H1 (cell line): Measurements from ENCODE around the gene HIGD2B. TPM values are rescaled to one million over a fixed set of nuclear protein-coding genes. Genes with fewer than 3 reads are reported as not detected.
"Not testable (repeated sequence)": the region's sequence is repeated elsewhere in the genome, so short reads cannot be mapped to it uniquely, and the experiment has no call there.

ENCODE experiments used
- CTCF ChIA-PET: fragments of 300-600 bp; sonication (Branson Sonifier 250); formaldehyde crosslinking; loops from one replicate; lab custom pipeline; 2021; ENCODE audit not compliant: partially characterized antibody; lab: Charles Lee
- POLR2A ChIA-PET: fragments of 300-600 bp; sonication (Branson Sonifier 250); formaldehyde crosslinking; loops from one replicate; lab custom pipeline; 2021; ENCODE audit warnings: inconsistent platforms; ENCODE audit not compliant: partially characterized antibody; lab: Charles Lee
- DNase-seq, 2 experiments: peaks; one replicate each; pipeline versions ENCODE4 v3.0.0 to v3.0.0-alpha.2; 2010 to 2022; ENCODE audit warnings: low spot score in 2 of 2, low read depth in 1 of 2, mixed read lengths in 1 of 2
- FAIRE-seq: peaks from 2 replicates; lab custom pipeline; 2011; peaks lifted over from hg19 to GRCh38; lab: Jason Lieb, UNC
- H2AFZ ChIP-seq: 2 replicates; pipeline ENCODE4 v1.8.1; 2012; ENCODE audit warnings: low read length, inconsistent platforms
- H2AK5ac ChIP-seq: 2 replicates; pipeline ENCODE4 v1.6.1; 2013; ENCODE audit warnings: low read depth, low read length
- H2BK120ac ChIP-seq: replicated peaks from 2 replicates; pipeline ENCODE3; 2013; ENCODE audit warnings: low read depth, low read length, inconsistent platforms
- H2BK12ac ChIP-seq: 2 replicates; pipeline ENCODE4 v1.6.1; 2013; ENCODE audit warnings: low read depth, low read length
- H2BK15ac ChIP-seq: 2 replicates; pipeline ENCODE4 v1.6.1; 2013; ENCODE audit warnings: low read length
- H2BK20ac ChIP-seq: 2 replicates; pipeline ENCODE4 v1.6.1; 2013; ENCODE audit warnings: low read length
- H2BK5ac ChIP-seq: 2 replicates; pipeline ENCODE4 v1.6.1; 2013; ENCODE audit warnings: low read depth, low read length
- H3K14ac ChIP-seq: 2 replicates; pipeline ENCODE4 v1.6.1; 2013; ENCODE audit warnings: inconsistent platforms; ENCODE audit not compliant: insufficient read length
- H3K18ac ChIP-seq: 2 replicates; pipeline ENCODE4 v1.6.1; 2013; ENCODE audit warnings: low read length; ENCODE audit errors: extremely low read depth
- H3K23ac ChIP-seq: 2 replicates; pipeline ENCODE4 v1.6.1; 2013; ENCODE audit warnings: inconsistent platforms; ENCODE audit not compliant: insufficient read length
- H3K23me2 ChIP-seq: 2 replicates; pipeline ENCODE4 v1.6.1; 2013; ENCODE audit warnings: low read depth, low read length
- H3K27ac ChIP-seq: 2 replicates; pipeline ENCODE4 v1.6.1; 2011; ENCODE audit warnings: low read depth, low read length, inconsistent platforms
- H3K27me3 ChIP-seq, 4 experiments: replicated peaks in 1 of 4; 1 replicate in 1 of 4; 2 replicates in 3 of 4; pipeline versions ENCODE4 v1.6.1 to v1.8.1; 2011 to 2013; ENCODE audit warnings: low read length in 3 of 4, mild to moderate bottlenecking in 3 of 4, inconsistent platforms in 2 of 4, mixed read lengths in 2 of 4, moderate library complexity in 1 of 4; ENCODE audit not compliant: control insufficient read depth in 3 of 4, insufficient read depth in 3 of 4; ENCODE audit errors: extremely low read depth in 1 of 4
- H3K36me3 ChIP-seq, 4 experiments: 2 replicates each; pipeline versions ENCODE4 v1.6.1 to v1.8.1; 2011 to 2013; ENCODE audit warnings: mild to moderate bottlenecking in 4 of 4, low read length in 3 of 4, moderate library complexity in 2 of 4, control low read depth in 1 of 4, inconsistent platforms in 1 of 4; ENCODE audit not compliant: insufficient read depth in 4 of 4, control insufficient read depth in 2 of 4
- H3K4ac ChIP-seq: replicated peaks from 2 replicates; pipeline ENCODE3; 2013; ENCODE audit warnings: low read length, low read depth, mixed read lengths, inconsistent platforms; ENCODE audit not compliant: insufficient read length
- H3K4me1 ChIP-seq, 4 experiments: replicated peaks in 1 of 4; 1 replicate in 1 of 4; 2 replicates in 3 of 4; pipeline versions ENCODE4 v1.6.1 to v1.8.1; 2011 to 2013; ENCODE audit warnings: low read length in 3 of 4, inconsistent platforms in 2 of 4, mixed read lengths in 1 of 4; ENCODE audit not compliant: insufficient read depth in 4 of 4, control insufficient read depth in 3 of 4
- H3K4me2 ChIP-seq, 2 experiments: 2 replicates each; pipeline versions ENCODE4 v1.6.1 to v1.8.1; 2011 to 2013; ENCODE audit warnings: low read depth in 2 of 2, low read length in 2 of 2, control low read depth in 1 of 2, inconsistent platforms in 1 of 2, mild to moderate bottlenecking in 1 of 2; ENCODE audit not compliant: insufficient read depth in 1 of 2
- H3K4me3 ChIP-seq, 4 experiments: fragments of 200-600, 300-600 bp in 1 of 4; sonication (generic), shearing (Covaris generic), sonication (Bioruptor Twin) in 1 of 4; 2 replicates each; pipeline versions ENCODE4 v1.5.1 to v1.8.1; 2011 to 2016; ENCODE audit warnings: low read length in 4 of 4, low read depth in 3 of 4, control low read depth in 2 of 4, inconsistent platforms in 2 of 4, mild to moderate bottlenecking in 2 of 4, mixed read lengths in 1 of 4, moderate library complexity in 1 of 4; ENCODE audit not compliant: insufficient read depth in 2 of 4; ENCODE audit errors: extremely low read depth in 1 of 4
- H3K56ac ChIP-seq: replicated peaks from 2 replicates; pipeline ENCODE3; 2013; ENCODE audit warnings: low read depth, mild to moderate bottlenecking, mixed read lengths, low read length, inconsistent platforms; ENCODE audit not compliant: insufficient read length
- H3K79me1 ChIP-seq: 2 replicates; pipeline ENCODE4 v1.6.1; 2013; ENCODE audit warnings: low read depth, low read length, control low read depth
- H3K79me2 ChIP-seq, 2 experiments: 2 replicates each; pipeline versions ENCODE4 v1.6.1 to v1.8.1; 2012 to 2013; ENCODE audit warnings: low read length in 2 of 2, mild to moderate bottlenecking in 2 of 2, inconsistent platforms in 1 of 2; ENCODE audit not compliant: insufficient read depth in 2 of 2, control insufficient read depth in 1 of 2
- H3K9ac ChIP-seq, 4 experiments: replicated peaks in 1 of 4; 1 replicate in 1 of 4; 2 replicates in 3 of 4; pipeline versions ENCODE4 v1.6.1 to v1.8.1; 2011 to 2013; ENCODE audit warnings: low read depth in 3 of 4, low read length in 3 of 4, control low read depth in 2 of 4, mild to moderate bottlenecking in 2 of 4, moderate library complexity in 2 of 4, inconsistent platforms in 1 of 4; ENCODE audit errors: extremely low read depth in 1 of 4
- H3K9me3 ChIP-seq, 2 experiments: 2 replicates each; pipeline versions ENCODE4 v1.6.1 to v1.8.1; 2012 to 2013; ENCODE audit warnings: mild to moderate bottlenecking in 2 of 2, moderate library complexity in 2 of 2, control low read depth in 1 of 2, inconsistent platforms in 1 of 2, low read depth in 1 of 2, low read length in 1 of 2, mixed read lengths in 1 of 2; ENCODE audit not compliant: insufficient read depth in 2 of 2
- H4K20me1 ChIP-seq, 2 experiments: replicated peaks in 1 of 2; 2 replicates each; pipeline versions ENCODE3 to v1.8.1; 2011 to 2013; ENCODE audit warnings: inconsistent platforms in 2 of 2, low read length in 2 of 2, mild to moderate bottlenecking in 1 of 2; ENCODE audit not compliant: insufficient read depth in 2 of 2, control insufficient read depth in 1 of 2
- H4K5ac ChIP-seq: 2 replicates; pipeline ENCODE4 v1.6.1; 2013; ENCODE audit warnings: low read length, low read depth, mixed read lengths, inconsistent platforms; ENCODE audit not compliant: insufficient read length
- H4K8ac ChIP-seq: 2 replicates; pipeline ENCODE4 v1.8.0; 2013; ENCODE audit warnings: mild to moderate bottlenecking, moderate library complexity, low read length, inconsistent platforms; ENCODE audit not compliant: insufficient read depth; ENCODE audit errors: extremely low read depth
- H4K91ac ChIP-seq: replicated peaks from 2 replicates; pipeline ENCODE3; 2013; ENCODE audit warnings: low read length, mixed read lengths, inconsistent platforms; ENCODE audit not compliant: insufficient read length
- WGBS, 2 experiments: shearing (Covaris generic) in 1 of 2; methylation state at CpG; one replicate each; pipeline versions ENCODE4 v1.1.6 to v1.1.7; 2013 to 2015; ENCODE audit warnings: low lambda C conversion rate in 2 of 2, mixed read lengths in 2 of 2, inconsistent platforms in 1 of 2, low coverage in 1 of 2, missing lambda C conversion rate in 1 of 2; ENCODE audit not compliant: insufficient replicate concordance in 2 of 2, insufficient coverage in 1 of 2, insufficient read length in 1 of 2; ENCODE audit errors: extremely low coverage in 1 of 2, missing lambda C conversion rate in 1 of 2; 5-methylcytosine and 5-hydroxymethylcytosine counted together
- polyA plus RNA-seq, 7 experiments: library from polyadenylated mRNA; depleted of rRNA in 3 of 7; stranded (reverse) in 5 of 7; unstranded in 2 of 7; fragments of >200 nt in 5 of 7; fragments of 200-250 nt in 2 of 7; gene quantifications; 1 replicate in 5 of 7; 2 replicates in 1 of 7; 4 replicates in 1 of 7; pipeline versions ENCODE4 v1.2.1 to v1.2.3, GENCODE V29; 2011 to 2013; ENCODE audit warnings: missing spikeins in 2 of 7, mixed read lengths in 2 of 7
- total RNA-seq: library from RNA; stranded (reverse); fragmentation: NEBNext Ultra II Directional; extraction: Animal tissue kit (Norgen Biotek cat#: 25700); gene quantifications from 2 replicates; pipeline ENCODE4 v1.2.1, GENCODE V29; 2021

The HIGD2B gene
- total and polyA plus RNA-seq, 2 of the 8 experiments (the other 6 are each of a cell fraction or from before 2014, with no cell fraction given), result not detected

DNA sequence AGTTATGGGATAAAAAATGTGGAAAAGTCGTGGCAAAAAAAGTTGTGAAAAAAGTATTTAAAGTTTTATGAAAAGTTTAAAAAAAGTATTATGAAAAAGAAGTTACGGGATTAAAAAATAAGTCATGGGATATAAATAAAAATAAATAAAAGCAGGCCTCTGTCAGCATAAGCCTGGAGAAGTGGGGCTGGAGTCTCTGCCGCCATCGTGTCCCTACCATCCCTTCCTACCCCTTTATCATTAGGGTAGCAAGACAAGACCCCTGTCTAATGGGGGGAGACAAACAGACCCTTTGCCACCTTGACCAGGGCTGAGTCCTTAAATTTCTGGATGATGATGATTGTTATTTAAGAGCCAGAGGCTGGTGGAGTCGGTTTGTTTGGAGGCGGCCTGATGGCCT lies 16.2 kb downstream of the HIGD2B start:
- H3K9ac ChIP-seq, H3K56ac ChIP-seq, H2BK15ac ChIP-seq, H3K4me1 ChIP-seq, H4K20me1 ChIP-seq, H3K27me3 ChIP-seq, H3K9me3 ChIP-seq, H3K23me2 ChIP-seq, H4K91ac ChIP-seq, H3K14ac ChIP-seq, FAIRE-seq, H3K36me3 ChIP-seq, H3K79me2 ChIP-seq, H3K4me3 ChIP-seq, H2AFZ ChIP-seq, H3K79me1 ChIP-seq, H4K5ac ChIP-seq, H2BK12ac ChIP-seq, H3K18ac ChIP-seq, H3K4ac ChIP-seq, H2AK5ac ChIP-seq, H4K8ac ChIP-seq, POLR2A ChIA-PET, CTCF ChIA-PET, H3K23ac ChIP-seq, DNase-seq, H3K4me2 ChIP-seq, H3K27ac ChIP-seq, H2BK120ac ChIP-seq, H2BK5ac ChIP-seq, H2BK20ac ChIP-seq: not testable (repeated sequence)
- WGBS, 2 experiments, result 92% methylated on average over 3 of the region's 6 CpGs; no CpG with 5 or more reads in 1 of the 2 experiments

DNA sequence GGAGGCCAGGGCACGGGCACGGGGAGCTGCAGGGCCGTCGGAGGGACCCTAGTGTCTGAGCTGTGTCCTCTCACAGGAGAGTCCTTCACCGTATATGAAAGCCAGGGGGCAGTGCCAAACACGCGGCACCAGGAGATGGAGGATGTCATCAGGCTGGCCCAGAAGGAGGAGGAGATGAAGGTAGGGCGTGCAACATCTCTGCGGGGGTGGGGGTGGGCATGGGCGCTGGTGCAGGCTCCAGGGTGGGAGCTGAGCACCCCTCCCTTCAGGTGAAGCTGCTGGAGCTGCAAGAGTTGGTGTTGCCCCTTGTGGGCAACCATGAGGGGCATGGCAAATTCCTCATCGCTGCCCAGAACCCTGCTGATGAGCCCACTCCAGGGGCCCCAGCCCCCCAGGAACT lies 20.3 kb downstream of the HIGD2B start:
- FAIRE-seq, H2BK5ac ChIP-seq, CTCF ChIA-PET, H3K79me1 ChIP-seq, H3K27me3 ChIP-seq, H4K5ac ChIP-seq, H3K23ac ChIP-seq, H3K14ac ChIP-seq, H4K8ac ChIP-seq, H2BK120ac ChIP-seq, H3K4me2 ChIP-seq, H3K79me2 ChIP-seq, H3K36me3 ChIP-seq, H3K23me2 ChIP-seq, H2AK5ac ChIP-seq, H2BK15ac ChIP-seq, H4K91ac ChIP-seq, H3K4me3 ChIP-seq, H4K20me1 ChIP-seq, H2BK20ac ChIP-seq, H2BK12ac ChIP-seq, H3K9me3 ChIP-seq, H2AFZ ChIP-seq, H3K56ac ChIP-seq, H3K4me1 ChIP-seq, H3K18ac ChIP-seq, H3K4ac ChIP-seq, H3K27ac ChIP-seq, POLR2A ChIA-PET, H3K9ac ChIP-seq: not testable (repeated sequence)
- 100% methylated on average over 1 of the region's 11 CpGs; no CpG with 5 or more reads in 1 of the 2 experiments for WGBS, 2 experiments
- DNase-seq, result peak in 1 of 2 experiments; percentile 40
